Ovary (tissue), 9 donors: ENCODE data around the gene NUDT8. TPM values are rescaled to one million over a fixed set of nuclear protein-coding genes. Genes with fewer than 3 reads are reported as not detected.
A peak's percentile ranks its signal among the peaks of the same experiment; 100 is the strongest.
"Not testable (repeated sequence)": the region's sequence is repeated elsewhere in the genome, so short reads cannot be mapped to it uniquely, and the experiment has no call there.

Experiments used
- DNase-seq, 5 donors: peaks; one replicate each; pipeline ENCODE4 v3.0.0-alpha.2; 2019 to 2020
- H3K27ac ChIP-seq, 2 donors: fragments of 200-600 bp; one replicate each; pipeline versions ENCODE4 v1.5.1 to v1.8.0; 2019 to 2022
- H3K27me3 ChIP-seq: fragments of 200-600 bp; one replicate; pipeline ENCODE4 v1.8.0; 2022
- H3K36me3 ChIP-seq: fragments of 200-600 bp; sonication (generic); one replicate; pipeline ENCODE4 v1.5.1; 2019
- H3K4me1 ChIP-seq: one replicate; pipeline ENCODE4 v1.8.1; 2013; ENCODE audit warnings: mild to moderate bottlenecking, moderate library complexity; ENCODE audit not compliant: insufficient read depth
- H3K4me3 ChIP-seq: fragments of 200-600 bp; sonication (generic); one replicate; pipeline ENCODE4 v1.5.1; 2017
- H3K9me3 ChIP-seq, 2 donors: fragments of 200-600 bp in 1 of 2; sonication (generic) in 1 of 2; one replicate each; pipeline versions ENCODE4 v1.5.1 to v1.8.1; 2013 to 2019; ENCODE audit warnings: mild to moderate bottlenecking in 1 of 2, moderate library complexity in 1 of 2
- CTCF ChIP-seq, 3 donors: fragments of 450-650 bp in 2 of 3; fragments of 200-600 bp in 1 of 3; IDR thresholded peaks; one replicate each; pipeline versions ENCODE4 v1.5.1 to v1.8.0; 2016 to 2022; ENCODE audit warnings: antibody characterized with exemption in 3 of 3, mild to moderate bottlenecking in 1 of 3
- EP300 ChIP-seq: sonication (generic); formaldehyde crosslinking; IDR thresholded peaks from one replicate; pipeline ENCODE4 v1.6.1; 2017; ENCODE audit warnings: antibody characterized with exemption
- POLR2A ChIP-seq: fragments of 450-650 bp; IDR thresholded peaks from one replicate; pipeline ENCODE4 v1.6.1; 2017; ENCODE audit warnings: antibody characterized with exemption, mild to moderate bottlenecking, moderate library complexity
- WGBS, 3 donors: extraction: QIAGEN DNeasy Blood & Tissue Kit in 1 of 3; methylation state at CpG; one replicate each; pipeline versions ENCODE4 v1.1.5 to v1.1.7; 2013 to 2017; 5-methylcytosine and 5-hydroxymethylcytosine counted together
- intact Hi-C, 4 donors: fragments of 100-400 bp; cut with DNase I; formaldehyde crosslinking; loops; one replicate each; pipeline versions ENCODE4 v1.11.0 to v1.15.1; 2022 to 2023
- polyA plus RNA-seq, 2 donors: library from polyadenylated mRNA; stranded (reverse); fragments of 200-250 nt in 1 of 2; fragments of 350-450 nt in 1 of 2; fragmentation: Illumina TruSeq in 1 of 2; extraction: RNeasy Lipid Tissue Mini Kit (QIAGEN cat#74804) in 1 of 2; gene quantifications; one replicate each; pipeline ENCODE4 v1.2.3, GENCODE V29; 2013 to 2014
- total RNA-seq, 7 donors: library from RNA; depleted of rRNA in 2 of 7; stranded (reverse); fragments of >200 nt in 2 of 7; fragmentation: NEBNext Ultra II Directional in 3 of 7; extraction: Animal tissue kit (Norgen Biotek cat#: 25700) in 3 of 7; gene quantifications; one replicate each; pipeline versions ENCODE4 v1.1.0 to v1.2.4, GENCODE V29; 2016 to 2023
- donor health status: DM: no; HTN: no; CAD: no; lungs with moderate emphysema.
- donor health status: DM: no; HTN: no; CAD: no.
- donor health status: Bipolar disorder and iron deficiency.
- donor health status: DM: yes; HTN: yes; CAD: no.
- donor health status: DM: no; HTN: no; CAD: no.
- donor health status: DM: yes; HTN: yes; CAD: no.

Gene NUDT8
- total and polyA plus RNA-seq, 9 donors, result 5.0 to 10.5 (median 7.3) TPM; not detected in 1

GRCh38 chr11:67640021-67640757 lies 10.5 kb upstream of the NUDT8 start:
- DNase-seq, result peak; percentile 39 to 68 (median 43)
- Histone ChIP-seq H3K27ac (no peak overlapping the region), H3K4me3 (no peak overlapping the region), H3K4me1 (no peaks in the 10 kb centered on the region), H3K27me3 (no peaks in the 10 kb centered on the region), H3K36me3 (no peaks in the 10 kb centered on the region), H3K9me3 (no peaks in the 10 kb centered on the region)
- WGBS, 3 donors, result 27 to 37% (median 34%) methylated on average over 22 to 23 of the region's 23 CpGs
- intact Hi-C loops, result no loop called here
- TF ChIP-seq CTCF (IDR thresholded peaks at IDR 0.05) (peak in 1 of 3 donors; percentile 21), POLR2A (no peak)

- TF ChIP-seq EP300 (no peak), POLR2A (no peak), CTCF (IDR thresholded peaks at IDR 0.05) (no peak)
- Histone ChIP-seq H3K27me3 (no peaks in the 10 kb centered on the region), H3K27ac (no peak within 1 kb of the TSS), H3K4me1 (no peaks in the 10 kb centered on the region), H3K9me3 (no peaks in the 10 kb centered on the region), H3K36me3 (no peaks in the 10 kb centered on the region), H3K4me3 (no peak within 1 kb of the TSS)
- intact Hi-C loops, result no loop called here
- WGBS, 3 donors, result 54 to 65% (median 60%) methylated on average over 18 of the region's 18 CpGs
- DNase-seq, result peak in 1 of 5 donors; percentile 13
Measured at GRCh38 chr11:67639438-67639859, 9.7 kb upstream of the NUDT8 start, which contains the start of gene TBX10. TSS of gene TBX10 (minus strand) at chr11:67639763. CDS start at chr11:67639472, 291 bp downstream.

- Histone ChIP-seq H3K27me3 (no peaks in the 10 kb centered on the region), H3K36me3 (no peaks in the 10 kb centered on the region), H3K4me1 (no peaks in the 10 kb centered on the region), H3K27ac (no peak overlapping the region), H3K9me3 (no peaks in the 10 kb centered on the region), H3K4me3 (no peak overlapping the region)
- 81 to 86% (median 83%) methylated on average over 21 to 24 of the region's 24 CpGs for WGBS, 3 donors
- TF ChIP-seq POLR2A, result no peak
- TF ChIP-seq EP300, result no peak
- TF ChIP-seq CTCF (IDR thresholded peaks at IDR 0.05), result no peak
- intact Hi-C loops, result no loop called here
- peak in 1 of 5 donors; percentile 13 for DNase-seq
Measured at GRCh38 chr11:67638535-67639437, 9.0 kb upstream of the NUDT8 start.

GRCh38 chr11:67637441-67637840 lies 7.7 kb upstream of the NUDT8 start:
- WGBS, 3 donors, result 77 to 89% (median 84%) methylated on average over 3 of the region's 3 CpGs
- DNase-seq, intact Hi-C loops, H3K4me1 ChIP-seq, H3K9me3 ChIP-seq, H3K27me3 ChIP-seq, H3K4me3 ChIP-seq, H3K36me3 ChIP-seq, H3K27ac ChIP-seq: not testable (repeated sequence)
